PFSK-1 (cell line): ENCODE results near the gene SUSD4.

ENCODE experiments used
- POLR2AphosphoS5 ChIP-seq: IDR thresholded peaks from 2 replicates; pipeline ENCODE4 v1.6.1; 2012; ENCODE audit warnings: low read depth, mild to moderate bottlenecking, control low read depth, low read length, moderate library complexity
- SIN3A ChIP-seq: IDR thresholded peaks from 2 replicates; pipeline ENCODE4 v1.6.1; 2012; ENCODE audit warnings: mild to moderate bottlenecking, low read length, moderate library complexity, borderline replicate concordance; ENCODE audit not compliant: insufficient read depth
- TAF1 ChIP-seq: IDR thresholded peaks from 2 replicates; pipeline ENCODE4 v1.6.1; 2012; ENCODE audit warnings: low read length, control low read depth, borderline replicate concordance; ENCODE audit not compliant: insufficient read depth

GRCh38 chr1:223223091-223223995 lies 140.6 kb downstream of the SUSD4 start:
- TF ChIP-seq POLR2AphosphoS5 (no peak), TAF1 (no peak), SIN3A (no peak)
